GM19463 (cell line): ENCODE results near the gene ESPL1.

Experiments used
- ATAC-seq: cut with Tn5 transposase; IDR thresholded peaks from one replicate; pipeline ENCODE4 v1.9.1; 2021; ENCODE audit warnings: mild to moderate bottlenecking, moderate library complexity; ENCODE audit not compliant: unreplicated experiment

ESPL1 gene

GRCh38 chr12:53267999-53268629, at the start of gene ESPL1:
TSS of gene ESPL1 (plus strand) at chr12:53268299. CDS start at chr12:53268767, 468 bp downstream.
- peak; percentile 83 for ATAC-seq

GRCh38 chr12:53218551-53219291, 49.4 kb upstream of the ESPL1 start:
- ATAC-seq: no peak

- ATAC-seq: peak; percentile 10
Measured at GRCh38 chr12:53219292-53219955, 48.7 kb upstream of the ESPL1 start.

DNA sequence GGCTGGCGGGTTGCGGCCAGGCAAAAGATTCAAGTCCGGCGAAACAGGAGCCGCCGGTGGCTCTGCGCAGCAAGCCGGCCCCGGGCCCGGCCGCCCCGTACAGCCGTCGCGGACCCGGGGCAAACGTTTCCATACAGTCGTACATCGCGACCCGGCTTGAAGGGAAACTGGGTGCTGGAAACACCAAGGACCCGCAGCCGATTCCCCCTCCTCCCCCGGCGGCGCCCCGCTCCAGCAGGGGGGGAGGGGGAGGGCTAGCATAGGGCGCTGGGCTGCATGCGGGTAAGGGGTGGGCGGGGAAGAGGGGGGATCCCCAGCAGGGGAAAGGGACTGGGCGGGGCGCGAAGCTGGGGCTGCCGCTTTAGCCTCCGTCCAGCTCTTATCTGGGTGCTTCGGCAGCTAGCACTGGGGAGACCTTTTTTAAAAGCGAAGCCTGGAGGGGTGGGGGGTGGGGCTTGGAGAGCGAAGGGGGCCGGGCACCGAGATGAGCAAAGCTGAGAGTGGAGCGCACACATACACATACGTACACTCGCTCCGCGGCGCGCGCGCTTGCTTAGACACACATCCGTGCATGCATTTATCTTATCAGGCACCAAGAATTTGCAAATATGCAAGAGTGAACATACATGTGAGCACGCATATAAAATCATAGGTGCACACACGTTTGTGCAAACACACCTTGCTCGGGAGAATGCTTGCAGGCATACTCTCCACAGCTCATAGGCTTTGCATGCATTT, 48.0 kb upstream of the ESPL1 start:
- ATAC-seq: peak; percentile 23

DNA sequence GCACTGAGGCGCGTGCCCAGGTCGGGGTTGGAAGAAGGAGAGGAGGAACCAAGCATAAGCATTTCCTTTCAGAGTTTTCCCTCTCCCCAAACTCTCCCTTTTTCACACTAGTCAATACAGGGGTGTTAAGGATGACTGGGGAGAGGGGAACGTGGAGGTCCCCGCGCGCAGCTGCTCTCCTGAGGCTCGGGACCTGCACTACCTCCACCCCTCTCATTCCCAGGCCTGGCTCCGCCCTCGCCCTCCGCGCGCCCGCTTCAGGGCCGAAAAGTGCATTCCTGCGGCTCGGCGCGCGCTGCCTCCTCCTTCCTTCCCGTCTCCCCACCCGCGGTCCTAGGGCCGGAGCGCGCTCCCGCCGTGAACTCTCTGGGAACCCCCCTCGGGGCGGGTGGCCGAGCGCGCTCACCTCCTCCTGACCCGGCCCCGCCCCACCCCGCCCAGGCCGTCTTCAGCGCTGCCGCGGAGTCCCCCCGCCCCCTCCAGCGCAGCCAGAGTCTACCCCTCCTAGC, 47.4 kb upstream of the ESPL1 start:
- ATAC-seq: peak; percentile 55

DNA sequence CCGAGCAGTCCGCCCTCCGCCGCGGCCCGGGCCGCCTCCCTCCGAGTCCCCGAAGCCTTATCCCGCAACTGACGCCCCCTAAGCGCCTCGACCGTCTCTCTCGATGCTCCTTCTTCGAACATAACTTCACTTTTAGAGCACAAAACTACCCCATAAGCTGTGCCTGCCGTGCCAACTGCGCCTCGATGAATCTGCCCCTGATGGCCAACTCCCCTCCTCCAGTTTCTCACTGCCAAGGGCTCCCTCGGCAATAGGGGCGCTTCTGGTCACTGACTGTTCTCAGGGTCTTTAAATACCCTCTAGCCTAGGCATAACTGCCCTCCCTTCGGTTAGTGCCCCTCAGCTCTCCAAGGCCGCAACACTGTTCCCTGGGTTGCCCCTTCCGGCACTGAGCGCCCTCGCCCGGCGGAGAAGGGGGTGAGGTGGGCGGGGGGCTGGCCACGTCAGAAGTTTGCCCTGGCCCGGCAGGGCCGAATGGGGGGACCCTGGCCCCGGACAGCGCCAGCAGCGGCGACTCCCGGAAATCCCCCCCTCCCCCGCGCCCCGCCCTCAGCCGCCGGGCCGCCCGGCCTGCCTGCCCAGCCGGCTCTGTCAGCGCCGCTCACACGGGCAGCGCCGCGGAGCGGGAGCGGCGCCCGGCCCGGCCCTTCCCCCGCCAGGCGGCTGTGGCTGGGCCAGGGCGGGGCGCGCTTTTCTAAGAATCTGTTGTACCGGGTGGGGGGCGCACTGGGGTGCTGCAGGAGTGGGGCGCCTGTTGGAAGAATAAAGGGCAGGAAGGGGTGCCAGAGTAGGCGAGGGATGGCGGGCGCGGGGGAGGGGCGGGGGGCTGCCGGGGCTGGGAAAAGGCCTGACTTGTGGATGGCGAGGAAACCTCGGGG, 46.7 kb upstream of the ESPL1 start:
- peak; percentile 32 for ATAC-seq

GRCh38 chr12:53222170-53222721, 45.9 kb upstream of the ESPL1 start:
- ATAC-seq: no peak

GRCh38 chr12:53222806-53223261, 45.3 kb upstream of the ESPL1 start:
- ATAC-seq: no peak

DNA sequence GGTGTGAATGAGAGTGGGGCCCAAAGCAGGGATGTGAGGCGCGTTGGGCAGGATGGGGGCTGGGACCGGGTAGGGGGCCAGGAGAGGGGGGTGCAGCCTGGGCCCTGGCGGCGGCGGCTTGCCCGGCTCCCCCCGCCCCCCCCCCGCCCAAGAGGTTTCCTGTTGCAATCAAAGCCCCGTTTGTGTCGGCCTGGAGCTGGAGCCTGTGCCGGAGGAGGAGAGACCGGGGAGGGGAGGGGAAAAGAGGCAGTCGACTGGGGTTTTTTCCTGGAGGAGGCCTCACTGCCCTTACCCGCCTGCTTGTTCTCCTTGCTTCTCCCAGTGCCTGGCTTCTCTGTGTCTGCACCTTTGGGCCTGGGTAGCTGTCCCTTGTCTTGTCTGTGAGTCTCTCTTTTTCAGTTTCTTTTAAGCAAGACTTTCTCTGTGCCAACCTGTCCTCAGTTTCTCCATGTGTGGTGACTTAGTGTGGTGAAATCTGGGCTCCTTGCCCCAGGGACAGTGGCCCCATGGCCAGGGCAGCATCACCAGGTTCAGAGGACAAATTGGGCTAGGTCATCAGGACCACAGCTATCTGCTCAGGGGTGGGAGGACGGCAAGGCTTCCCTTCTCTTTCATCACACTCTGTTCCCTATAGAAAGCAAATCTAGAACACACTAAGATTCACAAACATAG, 44.6 kb upstream of the ESPL1 start:
- no peak for ATAC-seq

GRCh38 chr12:53224061-53224896, 43.8 kb upstream of the ESPL1 start:
- ATAC-seq: no peak

GRCh38 chr12:53224897-53225634, 43.0 kb upstream of the ESPL1 start:
- no peak for ATAC-seq

DNA sequence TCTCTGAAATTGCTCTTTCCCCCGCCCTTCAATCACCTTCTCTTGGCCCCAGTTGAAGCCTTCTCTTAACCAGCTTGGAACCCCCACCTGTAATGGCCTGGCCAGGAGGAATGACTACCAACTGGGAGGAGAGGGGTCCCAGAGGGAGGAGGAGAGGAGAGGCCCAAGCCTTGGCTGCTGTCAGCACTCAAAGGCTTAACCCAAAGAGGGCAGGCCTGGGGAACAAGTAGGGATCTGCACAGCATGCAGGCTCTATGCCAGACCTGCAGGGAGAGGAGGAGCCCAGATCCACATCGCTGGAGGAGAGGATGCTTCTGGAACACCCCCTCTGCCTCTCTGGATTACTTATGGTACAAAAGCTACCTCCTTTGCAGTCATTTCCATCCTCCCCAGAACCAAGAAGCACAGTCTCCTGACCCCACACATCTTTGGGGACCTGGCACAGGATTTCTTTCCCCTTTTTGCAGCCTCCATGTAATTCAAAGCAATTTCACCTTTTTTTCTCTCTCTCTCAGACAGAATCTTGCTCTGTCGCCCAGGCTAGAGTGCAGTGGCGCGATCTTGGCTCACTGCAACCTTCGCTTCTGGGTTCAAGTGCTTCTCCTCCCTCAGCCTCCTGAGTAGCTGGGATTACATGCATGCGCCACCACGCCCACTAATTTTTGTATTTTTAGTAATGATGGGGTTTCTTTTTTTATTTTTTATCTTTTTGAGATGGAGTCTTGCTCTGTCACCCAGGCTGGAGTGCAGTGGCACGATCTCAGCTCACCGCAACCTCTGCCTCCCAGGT, 42.3 kb upstream of the ESPL1 start:
- ATAC-seq: no peak

DNA sequence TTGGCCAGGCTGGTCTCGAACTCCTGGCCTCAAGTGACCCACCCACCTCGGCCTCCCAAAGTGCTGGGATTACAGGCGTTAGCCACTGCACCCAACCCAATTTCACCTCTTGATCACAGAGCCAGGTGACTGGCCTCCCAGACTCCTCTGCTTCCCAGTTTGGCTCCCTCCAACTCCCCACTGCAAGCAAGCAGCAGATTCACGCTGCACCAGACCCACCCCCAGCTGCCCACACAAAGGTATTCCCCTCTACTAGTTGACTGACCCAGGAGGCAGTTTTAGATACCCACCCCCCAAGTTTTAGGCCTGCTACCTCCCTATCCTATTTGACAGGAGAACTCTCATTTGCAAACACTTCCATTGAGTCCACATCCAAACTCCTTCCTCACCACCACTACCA, 41.3 kb upstream of the ESPL1 start:
- ATAC-seq: no peak

DNA sequence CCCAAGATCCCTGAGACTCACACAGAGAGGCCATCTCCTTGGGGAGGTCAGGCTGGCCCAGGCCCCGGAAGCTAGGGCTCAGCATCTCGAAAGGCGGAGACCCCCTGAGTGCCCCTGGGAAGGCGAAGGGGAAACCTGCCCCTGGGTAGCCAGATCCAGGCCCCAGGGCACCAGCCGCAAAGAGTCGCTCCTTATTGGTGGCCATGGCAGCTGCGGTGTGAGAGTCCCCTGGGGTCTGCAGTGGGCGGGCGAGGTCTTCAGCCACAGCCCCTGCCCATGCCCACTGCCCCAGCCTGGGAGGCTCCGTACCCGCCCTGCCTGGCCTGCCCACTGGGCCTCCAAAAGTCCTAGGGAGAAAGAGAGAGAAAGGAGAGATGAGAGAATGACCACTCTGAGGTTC, 40.8 kb upstream of the ESPL1 start:
- no peak for ATAC-seq

- no peak for ATAC-seq
Measured at GRCh38 chr12:53227836-53228235, 40.3 kb upstream of the ESPL1 start.

GRCh38 chr12:53229454-53229853, 38.6 kb upstream of the ESPL1 start:
- no peak for ATAC-seq
